H1 (cell line): ENCODE measurements around the gene DPYSL4. TPM values are rescaled to one million over a fixed set of nuclear protein-coding genes. Genes with fewer than 3 reads are reported as not detected.

Source experiments
- BCL11A ChIP-seq, 2 experiments: IDR thresholded peaks; one replicate each; pipeline ENCODE4 v1.6.1; 2011; ENCODE audit warnings: low read depth in 2 of 2, low read length in 2 of 2, mild to moderate bottlenecking in 2 of 2
- EZH2 ChIP-seq: fragments of 200-600 bp; sonication (generic); IDR thresholded peaks from 2 replicates; pipeline ENCODE4 v1.7.1; 2012; ENCODE audit warnings: low read depth, mild to moderate bottlenecking, moderate library complexity, low read length, inconsistent platforms; ENCODE audit not compliant: severe bottlenecking
- HDAC2 ChIP-seq, 2 experiments: fragments of 300-600 bp in 1 of 2; sonication (generic) in 1 of 2; IDR thresholded peaks; 2 replicates each; pipeline ENCODE4 v1.6.1; 2011 to 2012; ENCODE audit warnings: low read depth in 2 of 2, low read length in 2 of 2, mild to moderate bottlenecking in 2 of 2, moderate library complexity in 2 of 2, borderline replicate concordance in 1 of 2, inconsistent platforms in 1 of 2
- POU5F1 ChIP-seq: IDR thresholded peaks from 2 replicates; pipeline ENCODE4 v1.6.1; 2011; ENCODE audit warnings: low read depth, mild to moderate bottlenecking, low read length, moderate library complexity
- SRF ChIP-seq: IDR thresholded peaks from 2 replicates; pipeline ENCODE4 v1.6.1; 2011; ENCODE audit warnings: mild to moderate bottlenecking, low read depth, low read length, moderate library complexity
- polyA plus RNA-seq, 7 experiments: library from polyadenylated mRNA; depleted of rRNA in 3 of 7; stranded (reverse) in 5 of 7; unstranded in 2 of 7; fragments of >200 nt in 5 of 7; fragments of 200-250 nt in 2 of 7; gene quantifications; 1 replicate in 5 of 7; 2 replicates in 1 of 7; 4 replicates in 1 of 7; pipeline versions ENCODE4 v1.2.1 to v1.2.3, GENCODE V29; 2011 to 2013; ENCODE audit warnings: missing spikeins in 2 of 7, mixed read lengths in 2 of 7
- total RNA-seq: library from RNA; stranded (reverse); fragmentation: NEBNext Ultra II Directional; extraction: Animal tissue kit (Norgen Biotek cat#: 25700); gene quantifications from 2 replicates; pipeline ENCODE4 v1.2.1, GENCODE V29; 2021

Gene DPYSL4
- total and polyA plus RNA-seq, 2 of the 8 experiments (the other 6 are each of a cell fraction or from before 2014, with no cell fraction given) = 12.9 to 15.2 TPM

DNA sequence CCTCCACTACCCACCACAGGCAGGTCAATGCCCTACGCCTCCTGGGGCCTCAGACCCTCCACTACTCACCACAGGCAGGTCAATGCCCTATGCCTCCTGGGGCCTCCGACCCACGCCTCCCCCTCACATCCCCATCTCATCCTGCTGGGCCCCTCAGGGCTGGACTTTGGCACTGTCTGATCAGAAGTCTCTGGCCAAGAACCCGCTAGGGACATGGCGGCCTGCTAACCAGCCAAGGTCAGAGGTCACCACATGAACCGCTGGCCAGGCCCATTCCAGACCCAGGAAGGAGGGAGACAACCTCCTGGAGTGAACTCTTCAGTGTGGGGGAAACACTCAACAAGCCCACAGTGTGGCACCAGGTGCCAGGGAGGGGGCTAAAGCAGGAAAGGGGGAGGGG lies 65.2 kb downstream of the DPYSL4 start (continued):
- TF ChIP-seq POU5F1 = no peak
- TF ChIP-seq HDAC2 (IDR thresholded peaks at IDR 0.05; ENCODE audit: borderline replicate concordance in 1 of 2, low read depth in 2 of 2, low read length in 2 of 2) = no peak
- TF ChIP-seq SRF = no peak
- no peak for TF ChIP-seq BCL11A (IDR thresholded peaks at IDR 0.05; ENCODE audit: low read depth in 2 of 2, low read length in 2 of 2)
- no peak for TF ChIP-seq EZH2
